A673 (cell line): ENCODE data around the gene RGL3.

Experiments
- CTCF ChIP-seq: fragments of 300-800, 200-600 bp; sonication (generic); conservative IDR thresholded peaks from 2 replicates; pipeline ENCODE4 v1.5.1; 2017; ENCODE audit warnings: low read depth, mild to moderate bottlenecking, antibody characterized with exemption, low read length, moderate library complexity, mixed read lengths
- EZH2 ChIP-seq: fragments of 200-600 bp; sonication (generic); IDR thresholded peaks from 2 replicates; pipeline ENCODE4 v1.6.1; 2017; ENCODE audit warnings: borderline replicate concordance, low read depth, mild to moderate bottlenecking, mixed read lengths, antibody characterized with exemption, low read length; ENCODE audit not compliant: poor library complexity, severe bottlenecking

- TF ChIP-seq CTCF: no peak
- no peak for TF ChIP-seq EZH2
Measured at GRCh38 chr19:11426656-11427055, 7.5 kb upstream of the RGL3 start.
